Ramos (cell line): Measurements from ENCODE around the gene LTBP3.
"Not testable (repeated sequence)": the region's sequence is repeated elsewhere in the genome, so short reads cannot be mapped to it uniquely, and the experiment has no call there.

ENCODE experiments used
- in situ Hi-C: fragments of 300-500 bp; cut with MboI; formaldehyde crosslinking; loops from one replicate; pipeline ENCODE4 v1.14.3; 2022; ENCODE audit warnings: low sequenced_read_pairs; ENCODE audit not compliant: unreplicated experiment

The LTBP3 gene

GRCh38 chr11:65518941-65519549 is 39.1 kb downstream of the LTBP3 start:
- in situ Hi-C loops: not testable (repeated sequence)

GRCh38 chr11:65516135-65516968 is 41.8 kb downstream of the LTBP3 start:
- in situ Hi-C loops: no loop called here

GRCh38 chr11:65512311-65512710 is 45.8 kb downstream of the LTBP3 start:
- in situ Hi-C loops: loop anchor here (5.0 kb wide), 1 partner anchor 140 kb away; no protein-coding TSS in a partner anchor

- in situ Hi-C loops: loop anchor here (5.0 kb wide), 2 partner anchors 35 to 90 kb away; no protein-coding TSS in a partner anchor
Observed at GRCh38 chr11:65506772-65507505, 51.2 kb downstream of the LTBP3 start.

GRCh38 chr11:65506290-65506771 is 51.8 kb downstream of the LTBP3 start:
- in situ Hi-C loops: loop anchor here (5.0 kb wide), 2 partner anchors 34 to 89 kb away; no protein-coding TSS in a partner anchor

GRCh38 chr11:65505466-65506289 is 52.5 kb downstream of the LTBP3 start:
- in situ Hi-C loops: loop anchor here (5.0 kb wide), 2 partner anchors 33 to 88 kb away; no protein-coding TSS in a partner anchor

- in situ Hi-C loops: loop anchor here (5.0 kb wide), 2 partner anchors 33 to 88 kb away; no protein-coding TSS in a partner anchor
Observed at GRCh38 chr11:65504674-65505465, 53.3 kb downstream of the LTBP3 start.

GRCh38 chr11:65503949-65504673 is 54.0 kb downstream of the LTBP3 start:
- in situ Hi-C loops: no loop called here

- in situ Hi-C loops: no loop called here
Observed at GRCh38 chr11:65503368-65503948, 54.7 kb downstream of the LTBP3 start.

- in situ Hi-C loops: no loop called here
Observed at GRCh38 chr11:65502555-65503367, 55.4 kb downstream of the LTBP3 start.

GRCh38 chr11:65502274-65502554 is 55.9 kb downstream of the LTBP3 start:
- in situ Hi-C loops: no loop called here

GRCh38 chr11:65501472-65502273 is 56.5 kb downstream of the LTBP3 start:
- in situ Hi-C loops: no loop called here

GRCh38 chr11:65501186-65501471 is 57.0 kb downstream of the LTBP3 start:
- in situ Hi-C loops: no loop called here

GRCh38 chr11:65500387-65501185 is 57.6 kb downstream of the LTBP3 start:
- in situ Hi-C loops: no loop called here

- in situ Hi-C loops: no loop called here
Observed at GRCh38 chr11:65499713-65500386, 58.3 kb downstream of the LTBP3 start.
